Bronchial epithelial cell (primary cell): ENCODE data around the gene MYBPC3. TPM values are rescaled to one million over a fixed set of nuclear protein-coding genes. Genes with fewer than 3 reads are reported as not detected.

Experiments
- DNase-seq: peaks from one replicate; pipeline ENCODE4 v3.0.0-alpha.2; 2010; ENCODE audit warnings: low read depth
- FAIRE-seq: peaks from 2 replicates; lab custom pipeline; 2011; peaks lifted over from hg19 to GRCh38; lab: Jason Lieb, UNC
- H3K27me3 ChIP-seq: 2 replicates; pipeline ENCODE4 v1.5.1; 2011; ENCODE audit warnings: low read length; ENCODE audit not compliant: control insufficient read depth, insufficient read depth
- H3K36me3 ChIP-seq: 2 replicates; pipeline ENCODE4 v1.5.1; 2011; ENCODE audit warnings: low read length; ENCODE audit not compliant: control insufficient read depth, insufficient read depth
- H3K4me3 ChIP-seq: 2 replicates; pipeline ENCODE4 v1.5.1; 2011; ENCODE audit warnings: mild to moderate bottlenecking, low read depth, low read length, control low read depth
- CTCF ChIP-seq: IDR thresholded peaks from 2 replicates; pipeline ENCODE4 v1.5.1; 2011; ENCODE audit warnings: mild to moderate bottlenecking, moderate library complexity, low read length, control low read depth, inconsistent platforms; ENCODE audit not compliant: insufficient read depth, severe bottlenecking
- total RNA-seq: library from RNA; depleted of rRNA; stranded (reverse); fragments of >200 nt; gene quantifications from 2 replicates; pipeline ENCODE4 v1.2.1, GENCODE V29; 2014

Gene MYBPC3
- total RNA-seq, 1 donor from 2014 or later = under 0.01 TPM

GRCh38 chr11:47355283-47356128 lies 3.0 kb upstream of the MYBPC3 start:
- Histone ChIP-seq H3K27me3 (no peaks in the 10 kb centered on the region), H3K4me3 (peak overlapping the region; percentile 23), H3K36me3 (no peaks in the 10 kb centered on the region)
- FAIRE-seq (peak; percentile 60), DNase-seq (peak; percentile 87)
- TF ChIP-seq CTCF = peak; percentile 100

- Histone ChIP-seq H3K4me3 (peak overlapping the region; percentile 23), H3K36me3 (no peaks in the 10 kb centered on the region), H3K27me3 (no peaks in the 10 kb centered on the region)
- no peak for DNase-seq
- TF ChIP-seq CTCF = no peak
- no peak for FAIRE-seq
These were observed 2.4 kb upstream of the MYBPC3 start for GRCh38 chr11:47354913-47355282.

GRCh38 chr11:47353978-47354774 lies 1.7 kb upstream of the MYBPC3 start:
- no peaks in the 10 kb centered on the region for H3K27me3 ChIP-seq
- TF ChIP-seq CTCF = no peak
- peak; percentile 40 for FAIRE-seq
- no peak overlapping the region for H3K4me3 ChIP-seq
- no peaks in the 10 kb centered on the region for H3K36me3 ChIP-seq
- no peak for DNase-seq

- DNase-seq (no peak), FAIRE-seq (no peak)
- TF ChIP-seq CTCF = no peak
- Histone ChIP-seq H3K4me3 (no peak overlapping the region), H3K27me3 (no peaks in the 10 kb centered on the region), H3K36me3 (no peaks in the 10 kb centered on the region)
These were observed 1.1 kb downstream of the MYBPC3 start for GRCh38 chr11:47351156-47352126.

GRCh38 chr11:47350315-47350714 lies 2.2 kb downstream of the MYBPC3 start:
- no peak for DNase-seq

More at GRCh38 chr11:47350315-47350714, 2.2 kb downstream of the MYBPC3 start:
- Histone ChIP-seq H3K27me3 (no peaks in the 10 kb centered on the region), H3K36me3 (no peaks in the 10 kb centered on the region), H3K4me3 (no peak overlapping the region)
- FAIRE-seq = no peak
- TF ChIP-seq CTCF = no peak
